Kidney (tissue), 22 donors: ENCODE results near the gene EIF1AD. TPM values are rescaled to one million over a fixed set of nuclear protein-coding genes. Genes with fewer than 3 reads are reported as not detected.

Source experiments
- DNase-seq, 5 donors: peaks; one replicate each; pipeline ENCODE4 v3.0.0-alpha.2; 2013 to 2020
- FAIRE-seq: peaks from 2 replicates; lab custom pipeline; 2012; peaks lifted over from hg19 to GRCh38; lab: Jason Lieb, UNC
- H3K27ac ChIP-seq, 2 donors: one replicate each; pipeline ENCODE4 v1.7.0; 2013; ENCODE audit warnings: low read depth in 2 of 2, low read length in 2 of 2, inconsistent platforms in 1 of 2
- H3K27me3 ChIP-seq: one replicate; pipeline ENCODE4 v1.7.1; 2013; ENCODE audit warnings: low read length, inconsistent platforms; ENCODE audit not compliant: control insufficient read depth, insufficient read depth
- H3K36me3 ChIP-seq, 3 donors: one replicate each; pipeline versions ENCODE4 v1.7.0 to v1.7.1; 2013; ENCODE audit warnings: low read length in 3 of 3, control low read depth in 1 of 3, inconsistent platforms in 1 of 3; ENCODE audit not compliant: insufficient read depth in 3 of 3, control insufficient read depth in 2 of 3
- H3K4me1 ChIP-seq, 3 donors: one replicate each; pipeline versions ENCODE4 v1.7.0 to v1.7.1; 2013; ENCODE audit warnings: low read length in 3 of 3, inconsistent platforms in 1 of 3, low read depth in 1 of 3; ENCODE audit not compliant: control insufficient read depth in 2 of 3, insufficient read depth in 2 of 3
- H3K4me3 ChIP-seq, 3 donors: one replicate each; pipeline versions ENCODE4 v1.7.0 to v1.8.1; 2013; ENCODE audit warnings: low read length in 3 of 3, control low read depth in 1 of 3, inconsistent platforms in 1 of 3
- H3K9ac ChIP-seq, 3 donors: one replicate each; pipeline versions ENCODE4 v1.7.0 to v1.7.1; 2013; ENCODE audit warnings: low read length in 3 of 3, control low read depth in 1 of 3, inconsistent platforms in 1 of 3
- H3K9me3 ChIP-seq, 3 donors: one replicate each; pipeline versions ENCODE4 v1.7.0 to v1.7.1; 2013; ENCODE audit warnings: low read length in 3 of 3, control low read depth in 1 of 3, inconsistent platforms in 1 of 3; ENCODE audit not compliant: control insufficient read depth in 2 of 3, insufficient read depth in 1 of 3
- intact Hi-C: fragments of 100-400 bp; cut with DNase I; formaldehyde crosslinking; loops from one replicate; pipeline ENCODE4 v1.11.1; 2022
- long read RNA-seq, 10 donors: library from polyadenylated mRNA in 1 of 10; unstranded in 1 of 10; transcript quantifications; one replicate each; pipeline ENCODE4 v2.0.0 and lab custom pipeline, GENCODE V29; 2021 to 2026
- polyA plus RNA-seq: library from polyadenylated mRNA; stranded (reverse); fragments of 350-450 nt; fragmentation: Illumina TruSeq; extraction: RNeasy Lipid Tissue Mini Kit (QIAGEN cat#74804); gene quantifications from one replicate; pipeline ENCODE4 v1.2.3, GENCODE V29; 2014; ENCODE audit warnings: low read depth, low replicate concordance; ENCODE audit not compliant: insufficient read depth
- total RNA-seq: library from RNA; stranded (reverse); fragmentation: NEBNext Ultra II Directional; extraction: Animal tissue kit (Norgen Biotek cat#: 25700); gene quantifications from one replicate; pipeline ENCODE4 v1.2.1, GENCODE V29; 2021
- TF ChIP-seq, protein P1 (sequence below): IDR thresholded peaks from 3 replicates; pipeline ENCODE4 v1.5.1; 2012; ENCODE audit warnings: mild to moderate bottlenecking, moderate library complexity, borderline replicate concordance; ENCODE audit not compliant: insufficient read depth; ENCODE audit errors: extremely low read depth
- donor health status: control.
- donor health status: control.
- donor health status: control.
- donor health status: control.
- donor health status: control.
- donor health status: DM: yes; HTN: yes; CAD: no.
- donor health status: Normal renal cell carcinoma (clear cell type).

The EIF1AD gene, protein sequence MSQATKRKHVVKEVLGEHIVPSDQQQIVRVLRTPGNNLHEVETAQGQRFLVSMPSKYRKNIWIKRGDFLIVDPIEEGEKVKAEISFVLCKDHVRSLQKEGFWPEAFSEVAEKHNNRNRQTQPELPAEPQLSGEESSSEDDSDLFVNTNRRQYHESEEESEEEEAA
- total RNA-seq (37.5 TPM), polyA plus RNA-seq (17.7 TPM)
- long read RNA-seq, donor 1, partial matches to known transcripts: 0 of 3 reads
- long read RNA-seq, donor 1, other reads (novel, unspliced or antisense): 0 of 3 reads
- long read RNA-seq, donor 2, partial matches to known transcripts: 0 of 4 reads
- long read RNA-seq, donor 2, other reads (novel, unspliced or antisense): 0 of 4 reads
- long read RNA-seq, donor 3, partial matches to known transcripts: 0 of 7 reads
- long read RNA-seq, donor 3, other reads (novel, unspliced or antisense): 0 of 7 reads
- long read RNA-seq, donor 4, partial matches to known transcripts: 0 of 4 reads
- long read RNA-seq, donor 4, other reads (novel, unspliced or antisense): 0 of 4 reads
- long read RNA-seq, donor 5: 0 reads
- long read RNA-seq, donor 6: 0 reads
- long read RNA-seq, donor 7, partial matches to known transcripts: 2 of 8 reads
- long read RNA-seq, donor 7, other reads (novel, unspliced or antisense): 5 of 8 reads
- long read RNA-seq, donor 8, partial matches to known transcripts: 0 of 4 reads
- long read RNA-seq, donor 8, other reads (novel, unspliced or antisense): 0 of 4 reads
- long read RNA-seq, donor 9, partial matches to known transcripts: 0 of 2 reads
- long read RNA-seq, donor 9, other reads (novel, unspliced or antisense): 0 of 2 reads
- long read RNA-seq, donor 10, partial matches to known transcripts: 0 of 5 reads
- long read RNA-seq, donor 10, other reads (novel, unspliced or antisense): 0 of 5 reads

DNA sequence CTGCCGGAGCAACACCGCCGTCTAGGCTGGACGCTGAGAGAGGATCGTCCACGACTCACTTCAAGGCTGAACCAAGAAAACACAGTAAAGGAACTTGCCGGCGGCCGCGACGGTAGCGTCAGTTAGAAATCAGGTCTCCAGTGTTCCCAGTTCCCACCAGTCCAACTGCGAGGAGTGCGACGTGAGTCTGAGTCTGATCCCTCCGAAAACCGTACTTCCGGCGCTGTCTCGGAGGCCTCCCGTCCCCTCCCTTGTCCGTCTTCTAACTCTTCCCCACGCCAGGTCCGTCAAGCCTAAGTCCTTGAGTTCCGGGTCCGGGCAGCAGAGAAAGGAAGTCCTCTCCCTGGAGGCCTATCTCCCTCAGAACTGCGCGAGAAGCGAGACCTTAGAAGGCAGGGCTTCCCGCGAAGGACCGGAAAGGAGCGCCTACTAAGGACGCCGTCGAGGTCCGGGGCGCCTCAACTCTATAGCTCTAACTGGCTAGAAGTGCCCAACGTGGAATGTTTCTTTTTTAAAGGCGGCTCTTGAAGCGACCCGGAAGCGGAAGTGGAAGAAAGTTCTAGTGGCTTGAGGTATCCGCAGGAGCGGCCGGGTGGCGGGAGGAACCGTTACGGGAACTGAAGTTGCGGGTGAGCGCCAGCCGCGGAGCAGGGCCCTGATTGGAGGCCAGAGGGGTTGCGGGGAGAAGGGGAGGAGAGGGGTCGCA lies at the start of gene EIF1AD, which contains the start of gene BANF1:
TSS of gene EIF1AD (minus strand) at position 216 of the 706 bp plus-strand sequence. CDS start 1,768 bp downstream, outside the sequence.
TSS of gene BANF1 (plus strand) at position 562 of the 706 bp plus-strand sequence. CDS start 748 bp downstream, outside the sequence.
- no peaks in the 10 kb centered on the region for H3K9me3 ChIP-seq
- H3K9ac ChIP-seq: peak within 1 kb of the TSS; percentile 81 to 99 (median 99)
- DNase-seq (peak; percentile 95 to 99 (median 95)), FAIRE-seq (no peak)
- peak within 1 kb of the TSS; percentile 95 to 99 for H3K27ac ChIP-seq
- H3K27me3 ChIP-seq: no peaks in the 10 kb centered on the region
- H3K4me1 ChIP-seq: peaks cover 0 to 10% (median 0%) of the 10 kb centered on the region in 3 donors
- peak within 1 kb of the TSS; percentile 97 to 100 (median 99) for H3K4me3 ChIP-seq
- intact Hi-C loops: no loop called here
- peaks cover 11 to 39% (median 32%) of the 10 kb centered on the region in 3 donors for H3K36me3 ChIP-seq
- TF ChIP-seq, protein P1, sequence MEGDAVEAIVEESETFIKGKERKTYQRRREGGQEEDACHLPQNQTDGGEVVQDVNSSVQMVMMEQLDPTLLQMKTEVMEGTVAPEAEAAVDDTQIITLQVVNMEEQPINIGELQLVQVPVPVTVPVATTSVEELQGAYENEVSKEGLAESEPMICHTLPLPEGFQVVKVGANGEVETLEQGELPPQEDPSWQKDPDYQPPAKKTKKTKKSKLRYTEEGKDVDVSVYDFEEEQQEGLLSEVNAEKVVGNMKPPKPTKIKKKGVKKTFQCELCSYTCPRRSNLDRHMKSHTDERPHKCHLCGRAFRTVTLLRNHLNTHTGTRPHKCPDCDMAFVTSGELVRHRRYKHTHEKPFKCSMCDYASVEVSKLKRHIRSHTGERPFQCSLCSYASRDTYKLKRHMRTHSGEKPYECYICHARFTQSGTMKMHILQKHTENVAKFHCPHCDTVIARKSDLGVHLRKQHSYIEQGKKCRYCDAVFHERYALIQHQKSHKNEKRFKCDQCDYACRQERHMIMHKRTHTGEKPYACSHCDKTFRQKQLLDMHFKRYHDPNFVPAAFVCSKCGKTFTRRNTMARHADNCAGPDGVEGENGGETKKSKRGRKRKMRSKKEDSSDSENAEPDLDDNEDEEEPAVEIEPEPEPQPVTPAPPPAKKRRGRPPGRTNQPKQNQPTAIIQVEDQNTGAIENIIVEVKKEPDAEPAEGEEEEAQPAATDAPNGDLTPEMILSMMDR: no peak

DNA sequence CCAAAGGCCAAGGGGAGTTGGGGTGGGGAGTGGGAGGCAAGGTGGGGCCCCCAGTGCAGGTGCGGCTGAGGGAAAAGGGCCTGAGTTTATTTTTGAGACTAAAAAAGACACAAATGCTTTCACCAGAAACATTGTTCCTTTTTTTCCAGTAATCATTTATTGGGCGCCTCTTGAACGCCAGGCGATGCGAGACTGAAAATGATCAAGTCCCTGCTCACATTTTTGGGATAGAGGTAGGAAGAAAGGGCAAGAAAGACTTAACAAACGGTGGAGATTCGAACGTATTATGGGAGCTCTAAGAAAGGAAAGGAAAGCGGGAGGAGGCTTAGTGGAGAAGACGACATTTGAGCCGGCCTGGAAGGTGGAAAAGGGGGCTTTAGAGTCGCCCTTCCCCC lies 49.4 kb upstream of the EIF1AD start:
- no peak for FAIRE-seq
- H3K27ac ChIP-seq: peak overlapping the region; percentile 73 to 83

More for the DNA sequence above, 49.4 kb upstream of the EIF1AD start:
- H3K9me3 ChIP-seq: no peaks in the 10 kb centered on the region
- DNase-seq: peak in 1 of 5 donors; percentile 14
- H3K27me3 ChIP-seq: no peaks in the 10 kb centered on the region
- H3K4me1 ChIP-seq: peaks cover 0 to 23% (median 12%) of the 10 kb centered on the region in 3 donors
- peak overlapping the region; percentile 37 to 83 (median 44) for H3K9ac ChIP-seq
- peaks cover 0 to 15% (median 10%) of the 10 kb centered on the region in 3 donors for H3K36me3 ChIP-seq
- peak overlapping the region; percentile 57 to 95 (median 66) for H3K4me3 ChIP-seq
- TF ChIP-seq, protein P1: no peak
- intact Hi-C loops: no loop called here
